Measurements from ENCODE around the gene ZNF628.
"Not testable (repeated sequence)": the region's sequence is repeated elsewhere in the genome, so short reads cannot be mapped to it uniquely, and the experiment has no call there.

The ZNF628 gene

GRCh38 chr19:55446060-55446459 is 30.4 kb upstream of the ZNF628 start:
- H2AFZ ChIP-seq (ENCODE audit: low read depth, low read length): no peak overlapping the region
- no peak overlapping the region for H3K9ac ChIP-seq (ENCODE audit: low read length)
- no peak for TF ChIP-seq EZH2phosphoT487 (IDR thresholded peaks at IDR 0.05; ENCODE audit: low read depth)
- TF ChIP-seq CTCF (IDR thresholded peaks at IDR 0.05; ENCODE audit: low read depth, low read length): no peak
- H4K20me1 ChIP-seq (ENCODE audit: insufficient read depth, low read length): no peaks in the 10 kb centered on the region
- no peaks in the 10 kb centered on the region for H3K27me3 ChIP-seq (ENCODE audit: low read depth, low read length)
- H3K27ac ChIP-seq (ENCODE audit: low read length): no peak overlapping the region
- no peaks in the 10 kb centered on the region for H3K36me3 ChIP-seq (replicated peaks; ENCODE audit: low read depth, low read length)
- H3K79me2 ChIP-seq (ENCODE audit: low read length): no peaks in the 10 kb centered on the region
- no peaks in the 10 kb centered on the region for H3K9me3 ChIP-seq (ENCODE audit: insufficient read depth, low read length)
- no peaks in the 10 kb centered on the region for H3K4me1 ChIP-seq (ENCODE audit: low read length)
- H3K4me2 ChIP-seq (ENCODE audit: low read length): no peak overlapping the region
- no peak overlapping the region for H3K4me3 ChIP-seq (ENCODE audit: low read length)

DNA sequence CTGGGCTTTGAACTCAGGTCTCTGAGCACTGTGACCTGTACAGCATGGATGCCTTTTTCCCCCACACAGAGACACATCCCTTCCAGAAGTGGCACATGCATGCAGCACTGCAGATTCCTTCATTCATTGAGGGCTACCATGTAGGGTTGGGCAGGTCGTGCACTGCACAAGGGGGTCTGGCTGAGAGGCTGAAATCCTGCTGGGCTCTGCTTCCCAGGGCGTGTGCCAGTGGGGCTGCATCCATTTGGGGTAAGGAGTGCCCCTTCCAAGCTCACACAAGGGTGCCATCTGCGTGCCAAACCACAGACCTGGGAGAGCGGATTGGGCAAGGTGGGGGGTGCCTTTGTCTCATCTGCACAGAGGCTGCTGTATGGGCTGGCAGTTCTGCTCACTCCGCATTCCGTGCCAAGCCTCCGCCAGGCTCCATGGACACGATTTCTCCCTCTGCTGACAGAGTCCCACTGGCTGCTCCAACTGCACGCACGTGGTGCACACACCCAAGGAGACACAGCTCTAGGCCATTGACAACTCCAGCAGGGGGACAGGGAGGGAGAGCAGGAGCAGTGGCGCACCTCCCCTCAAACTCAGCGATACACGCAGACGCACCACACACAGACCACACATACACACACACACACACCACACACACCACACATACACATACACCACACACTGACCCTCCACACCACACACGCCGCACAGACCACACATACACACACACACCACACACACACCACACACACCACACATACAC is 28.8 kb upstream of the ZNF628 start:
- TF ChIP-seq CTCF (IDR thresholded peaks at IDR 0.05; ENCODE audit: low read depth, low read length) (no peak), EZH2phosphoT487 (IDR thresholded peaks at IDR 0.05; ENCODE audit: low read depth) (no peak)
- no peak overlapping the region for H2AFZ ChIP-seq (ENCODE audit: low read depth, low read length)
- H3K27ac ChIP-seq (ENCODE audit: low read length): no peak overlapping the region
- no peaks in the 10 kb centered on the region for H4K20me1 ChIP-seq (ENCODE audit: insufficient read depth, low read length)
- H3K4me1 ChIP-seq (ENCODE audit: low read length): no peaks in the 10 kb centered on the region
- no peaks in the 10 kb centered on the region for H3K27me3 ChIP-seq (ENCODE audit: low read depth, low read length)
- no peak overlapping the region for H3K4me3 ChIP-seq (ENCODE audit: low read length)
- H3K9ac ChIP-seq (ENCODE audit: low read length): no peak overlapping the region
- no peak overlapping the region for H3K4me2 ChIP-seq (ENCODE audit: low read length)
- no peaks in the 10 kb centered on the region for H3K9me3 ChIP-seq (ENCODE audit: insufficient read depth, low read length)
- H3K79me2 ChIP-seq (ENCODE audit: low read length): no peaks in the 10 kb centered on the region
- H3K36me3 ChIP-seq (replicated peaks; ENCODE audit: low read depth, low read length): no peaks in the 10 kb centered on the region

- not testable (repeated sequence) for H3K27me3 ChIP-seq (ENCODE audit: low read depth, low read length); H3K9ac ChIP-seq (ENCODE audit: low read length); H3K27ac ChIP-seq (ENCODE audit: low read length); H3K4me2 ChIP-seq (ENCODE audit: low read length); H3K4me1 ChIP-seq (ENCODE audit: low read length); H4K20me1 ChIP-seq (ENCODE audit: insufficient read depth, low read length); H3K36me3 ChIP-seq (replicated peaks; ENCODE audit: low read depth, low read length); H3K79me2 ChIP-seq (ENCODE audit: low read length); H3K4me3 ChIP-seq (ENCODE audit: low read length); H2AFZ ChIP-seq (ENCODE audit: low read depth, low read length); H3K9me3 ChIP-seq (ENCODE audit: insufficient read depth, low read length)
Observed at GRCh38 chr19:55448175-55448490, 28.3 kb upstream of the ZNF628 start.

DNA sequence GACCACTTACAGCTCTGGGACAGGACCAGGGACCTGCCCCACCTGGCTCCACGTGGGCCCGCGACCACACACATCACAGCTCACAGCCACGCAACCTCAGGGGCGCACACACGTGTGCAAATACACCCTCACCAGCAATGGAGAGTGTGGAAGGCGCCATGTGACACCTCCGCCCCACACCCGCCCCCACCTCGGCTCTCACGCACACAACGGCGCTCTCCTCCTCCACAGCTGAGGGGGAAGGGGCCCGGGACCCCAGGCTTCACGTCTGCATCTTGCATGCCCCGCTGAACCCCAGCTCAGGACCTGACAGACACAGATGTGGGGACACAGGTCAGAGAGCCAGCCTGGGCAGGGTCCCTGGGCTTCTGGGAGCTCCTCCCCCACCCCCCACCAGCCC is 26.9 kb upstream of the ZNF628 start:
- Histone ChIP-seq H3K27me3 (ENCODE audit: low read depth, low read length) (no peaks in the 10 kb centered on the region), H3K27ac (ENCODE audit: low read length) (no peak overlapping the region), H3K9me3 (ENCODE audit: insufficient read depth, low read length) (no peaks in the 10 kb centered on the region), H3K9ac (ENCODE audit: low read length) (no peak overlapping the region), H3K4me3 (ENCODE audit: low read length) (no peak overlapping the region), H4K20me1 (ENCODE audit: insufficient read depth, low read length) (no peaks in the 10 kb centered on the region), H3K36me3 (replicated peaks; ENCODE audit: low read depth, low read length) (peaks cover 3% of the 10 kb centered on the region), H3K4me2 (ENCODE audit: low read length) (no peak overlapping the region), H3K79me2 (ENCODE audit: low read length) (no peaks in the 10 kb centered on the region), H2AFZ (ENCODE audit: low read depth, low read length) (no peak overlapping the region), H3K4me1 (ENCODE audit: low read length) (no peaks in the 10 kb centered on the region)
- TF ChIP-seq EZH2phosphoT487 (IDR thresholded peaks at IDR 0.05; ENCODE audit: low read depth): no peak
- no peak for TF ChIP-seq CTCF (IDR thresholded peaks at IDR 0.05; ENCODE audit: low read depth, low read length)

All from OCI-LY3 (cell line).